GM12892 (cell line): ENCODE measurements around the gene SLC9A9.

ENCODE experiments used
- DNase-seq: peaks from one replicate; pipeline ENCODE4 v3.0.0; 2011; ENCODE audit not compliant: insufficient read length
- FAIRE-seq: peaks from 2 replicates; lab custom pipeline; 2011; peaks lifted over from hg19 to GRCh38; lab: Jason Lieb, UNC
- POLR2A ChIP-seq: IDR thresholded peaks from 2 replicates; pipeline ENCODE4 v1.6.1; 2011; ENCODE audit warnings: low read depth, low read length, control low read depth
- POLR2AphosphoS5 ChIP-seq: IDR thresholded peaks from 2 replicates; pipeline ENCODE4 v1.6.1; 2011; ENCODE audit warnings: low read depth, low read length, control low read depth
- TAF1 ChIP-seq: IDR thresholded peaks from 2 replicates; pipeline ENCODE4 v1.6.1; 2011; ENCODE audit warnings: low read depth, mild to moderate bottlenecking, control low read depth, low read length, borderline replicate concordance

Gene SLC9A9

GRCh38 chr3:143595456-143596077 lies 252.7 kb downstream of the SLC9A9 start:
- TF ChIP-seq POLR2A (no peak), TAF1 (no peak), POLR2AphosphoS5 (no peak)
- DNase-seq (no peak), FAIRE-seq (peak; percentile 69)

GRCh38 chr3:143594206-143594605 lies 254.1 kb downstream of the SLC9A9 start:
- no peak for TF ChIP-seq POLR2A
- TF ChIP-seq TAF1: no peak
- no peak for TF ChIP-seq POLR2AphosphoS5
- DNase-seq: no peak
- FAIRE-seq: no peak

GRCh38 chr3:143590660-143591059 lies 257.6 kb downstream of the SLC9A9 start:
- FAIRE-seq (no peak), DNase-seq (no peak)
- no peak for TF ChIP-seq POLR2AphosphoS5
- no peak for TF ChIP-seq TAF1
- TF ChIP-seq POLR2A: no peak

GRCh38 chr3:143586576-143586975 lies 261.7 kb downstream of the SLC9A9 start:
- DNase-seq (no peak), FAIRE-seq (no peak)
- TF ChIP-seq TAF1 (no peak), POLR2A (no peak), POLR2AphosphoS5 (no peak)

- TF ChIP-seq TAF1 (no peak), POLR2A (no peak), POLR2AphosphoS5 (no peak)
- FAIRE-seq: peak; percentile 40
These were observed 262.4 kb downstream of the SLC9A9 start for GRCh38 chr3:143585720-143586456.

GRCh38 chr3:143584474-143584873 lies 263.8 kb downstream of the SLC9A9 start:
- FAIRE-seq: peak; percentile 17
- DNase-seq: no peak
- no peak for TF ChIP-seq POLR2AphosphoS5
- TF ChIP-seq TAF1: no peak
- TF ChIP-seq POLR2A: no peak

More at GRCh38 chr3:143585720-143586456, 262.4 kb downstream of the SLC9A9 start:
- DNase-seq: no peak

GRCh38 chr3:143581972-143582722 lies 266.1 kb downstream of the SLC9A9 start:
- peak; percentile 73 for FAIRE-seq
- DNase-seq: no peak
- TF ChIP-seq POLR2A (no peak), TAF1 (no peak), POLR2AphosphoS5 (no peak)

GRCh38 chr3:143578810-143579435 lies 269.3 kb downstream of the SLC9A9 start:
- DNase-seq: no peak
- FAIRE-seq: no peak

GRCh38 chr3:143576568-143577270 lies 271.5 kb downstream of the SLC9A9 start:
- no peak for DNase-seq
- TF ChIP-seq POLR2AphosphoS5 (no peak), TAF1 (no peak), POLR2A (no peak)
- no peak for FAIRE-seq

More at GRCh38 chr3:143578810-143579435, 269.3 kb downstream of the SLC9A9 start:
- no peak for TF ChIP-seq POLR2A
- TF ChIP-seq POLR2AphosphoS5: no peak
- TF ChIP-seq TAF1: no peak

GRCh38 chr3:143574933-143575332 lies 273.3 kb downstream of the SLC9A9 start:
- TF ChIP-seq POLR2AphosphoS5: no peak
- no peak for TF ChIP-seq TAF1
- no peak for TF ChIP-seq POLR2A
- FAIRE-seq (no peak), DNase-seq (no peak)

- DNase-seq: no peak
- TF ChIP-seq TAF1 (no peak), POLR2AphosphoS5 (no peak)
- FAIRE-seq: no peak
These were observed 274.5 kb downstream of the SLC9A9 start for GRCh38 chr3:143573610-143574303.
